OCI-LY3 (cell line): Measurements from ENCODE around the gene CERS2.
A peak's percentile ranks its signal among the peaks of the same experiment; 100 is the strongest.

Experiments
- H2AFZ ChIP-seq: fragments of 200-600, 300-600 bp; shearing (Covaris generic); 2 replicates; pipeline ENCODE4 v1.6.0; 2014; ENCODE audit warnings: antibody characterized with exemption, low read depth, low read length
- H3K27ac ChIP-seq: fragments of 200-600, 300-600 bp; sonication (generic); 2 replicates; pipeline ENCODE4 v1.5.1; 2014; ENCODE audit warnings: mild to moderate bottlenecking, low read length, moderate library complexity, mixed read lengths
- H3K27me3 ChIP-seq: fragments of 200-600, 300-600 bp; sonication (generic); 2 replicates; pipeline ENCODE4 v1.6.1; 2014; ENCODE audit warnings: low read depth, low read length, mixed read lengths
- H3K36me3 ChIP-seq: fragments of 200-600, 300-600 bp; sonication (generic); replicated peaks from 2 replicates; pipeline ENCODE3; 2014; ENCODE audit warnings: low read depth, low read length, mixed read lengths
- H3K4me1 ChIP-seq: fragments of 300-600, 200-600 bp; sonication (generic); 2 replicates; pipeline ENCODE4 v1.6.1; 2014; ENCODE audit warnings: low read length, mixed read lengths
- H3K4me2 ChIP-seq: fragments of 200-600, 300-600 bp; sonication (generic); 2 replicates; pipeline ENCODE4 v1.6.1; 2014; ENCODE audit warnings: low read length, mixed read lengths
- H3K4me3 ChIP-seq: fragments of 300-600, 200-600 bp; sonication (generic); 2 replicates; pipeline ENCODE4 v1.5.1; 2014; ENCODE audit warnings: antibody characterized with exemption, mild to moderate bottlenecking, low read length, moderate library complexity
- H3K79me2 ChIP-seq: fragments of 300-600, 200-600 bp; shearing (Covaris generic); 2 replicates; pipeline ENCODE4 v1.6.1; 2014; ENCODE audit warnings: mild to moderate bottlenecking, low read length, mixed read lengths
- H3K9ac ChIP-seq: fragments of 300-600, 200-600 bp; shearing (Covaris generic); 2 replicates; pipeline ENCODE4 v1.6.0; 2014; ENCODE audit warnings: mild to moderate bottlenecking, low read length, moderate library complexity
- H3K9me3 ChIP-seq: fragments of 200-600, 300-600 bp; shearing (Covaris generic); 2 replicates; pipeline ENCODE4 v1.6.1; 2014; ENCODE audit warnings: low read length, mixed read lengths; ENCODE audit not compliant: insufficient read depth
- H4K20me1 ChIP-seq: fragments of 200-600, 300-600 bp; sonication (generic); 2 replicates; pipeline ENCODE4 v1.6.1; 2016; ENCODE audit warnings: low read length, mixed read lengths; ENCODE audit not compliant: insufficient read depth
- CTCF ChIP-seq: fragments of 200-600, 300-600 bp; sonication (generic); IDR thresholded peaks from 2 replicates; pipeline ENCODE4 v1.5.1; 2014; ENCODE audit warnings: antibody characterized with exemption, low read length, low read depth
- EZH2phosphoT487 ChIP-seq: fragments of 200-600 bp; shearing (Covaris generic); IDR thresholded peaks from 2 replicates; pipeline ENCODE4 v1.6.1; 2018; ENCODE audit warnings: antibody characterized with exemption, mixed run types, low read depth

The CERS2 gene

GRCh38 chr1:150972417-150972940 lies 2.2 kb downstream of the CERS2 start:
- Histone ChIP-seq H3K4me2 (peak overlapping the region; percentile 97), H3K27ac (no peak overlapping the region), H3K9ac (peak overlapping the region; percentile 87; the same call in 1 of the 2 replicates), H3K4me1 (peaks cover 40% of the 10 kb centered on the region), H2AFZ (no peak overlapping the region), H3K9me3 (no peaks in the 10 kb centered on the region), H3K4me3 (peak overlapping the region; percentile 87), H3K79me2 (peaks cover 82% of the 10 kb centered on the region), H3K36me3 (peaks cover 17% of the 10 kb centered on the region), H4K20me1 (peaks cover 43% of the 10 kb centered on the region), H3K27me3 (no peaks in the 10 kb centered on the region)
- TF ChIP-seq CTCF (no peak), EZH2phosphoT487 (no peak)

DNA sequence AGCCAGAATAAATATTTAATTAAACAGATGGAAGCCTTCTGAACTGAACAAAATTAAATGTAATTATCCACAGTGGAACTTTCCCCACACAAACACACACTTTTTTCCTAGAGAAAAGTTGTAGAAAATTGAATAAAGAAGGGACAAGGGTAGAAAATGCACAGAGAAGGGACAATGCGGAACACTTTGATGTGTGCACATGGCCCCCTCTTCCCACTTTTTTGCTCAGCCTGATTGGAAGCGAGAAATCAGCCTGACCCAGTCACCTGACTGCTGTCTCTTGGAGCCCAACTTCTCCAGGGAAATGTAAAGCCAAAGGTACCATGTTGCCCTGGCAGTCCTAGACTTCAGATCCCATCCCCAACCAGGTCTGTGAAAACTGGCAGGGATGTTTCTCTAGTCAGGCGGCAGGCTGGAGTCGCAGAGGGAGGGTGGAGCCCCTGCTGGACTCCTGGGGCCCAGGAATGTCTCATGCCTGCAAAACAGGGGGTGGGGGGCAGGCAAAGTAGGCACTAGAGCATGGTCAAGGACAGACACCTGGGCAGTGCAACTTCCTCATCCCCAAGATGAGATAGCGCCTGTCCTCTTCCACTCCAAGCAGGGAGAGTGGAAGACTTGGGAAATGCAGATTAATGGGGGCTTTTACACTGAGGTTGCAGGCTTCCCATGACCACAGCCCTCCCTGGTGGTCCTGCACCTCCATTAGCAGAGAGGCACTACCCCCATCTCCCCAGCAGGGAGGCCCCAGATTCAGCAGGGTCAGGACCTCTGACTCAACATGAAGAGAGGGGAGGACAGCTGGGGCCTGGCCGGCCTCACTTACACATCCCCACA lies 2.8 kb downstream of the CERS2 start:
- Histone ChIP-seq H3K36me3 (peaks cover 23% of the 10 kb centered on the region), H3K9me3 (no peaks in the 10 kb centered on the region), H3K4me3 (no peak overlapping the region), H4K20me1 (peaks cover 43% of the 10 kb centered on the region), H3K9ac (no peak overlapping the region), H3K4me2 (peak overlapping the region; percentile 97), H3K4me1 (peaks cover 33% of the 10 kb centered on the region), H3K79me2 (peaks cover 82% of the 10 kb centered on the region), H3K27ac (no peak overlapping the region), H2AFZ (no peak overlapping the region), H3K27me3 (no peaks in the 10 kb centered on the region)
- no peak for TF ChIP-seq CTCF
- no peak for TF ChIP-seq EZH2phosphoT487

GRCh38 chr1:150970808-150971582 lies 3.6 kb downstream of the CERS2 start:
- TF ChIP-seq EZH2phosphoT487 = no peak
- Histone ChIP-seq H3K9ac (no peak overlapping the region), H2AFZ (no peak overlapping the region), H3K27ac (no peak overlapping the region), H3K9me3 (no peaks in the 10 kb centered on the region), H3K4me1 (peaks cover 26% of the 10 kb centered on the region), H3K4me2 (no peak overlapping the region), H3K4me3 (no peak overlapping the region), H3K27me3 (no peaks in the 10 kb centered on the region), H3K36me3 (peaks cover 31% of the 10 kb centered on the region), H3K79me2 (peaks cover 79% of the 10 kb centered on the region), H4K20me1 (peaks cover 43% of the 10 kb centered on the region)

DNA sequence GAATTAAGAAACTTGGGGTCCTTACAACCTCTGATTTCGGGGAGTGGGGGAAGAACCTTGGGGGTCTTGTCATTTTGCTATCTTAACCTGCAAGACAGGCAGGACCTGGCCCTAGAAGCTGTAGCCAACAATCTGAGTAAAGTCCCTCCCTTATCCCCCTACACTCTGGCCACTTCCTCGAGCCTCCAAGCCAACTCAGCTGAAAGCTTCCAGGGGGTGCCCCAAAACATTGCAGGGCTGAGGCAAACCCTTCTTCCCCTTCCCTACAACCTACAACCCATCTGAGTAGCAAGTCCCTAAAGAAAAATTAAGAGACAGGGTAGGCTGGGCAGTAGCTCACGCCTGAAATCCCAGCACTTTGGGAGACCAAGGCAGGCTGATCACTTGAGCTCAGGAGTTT lies 5.0 kb downstream of the CERS2 start:
- H3K27me3 ChIP-seq = no peaks in the 10 kb centered on the region
- no peak overlapping the region for H2AFZ ChIP-seq
- TF ChIP-seq CTCF = no peak
- TF ChIP-seq EZH2phosphoT487 = no peak
- H3K4me2 ChIP-seq = no peak overlapping the region
- peaks cover 42% of the 10 kb centered on the region for H3K36me3 ChIP-seq
- H3K9ac ChIP-seq = no peak overlapping the region
- peaks cover 66% of the 10 kb centered on the region for H3K79me2 ChIP-seq
- H3K9me3 ChIP-seq = no peaks in the 10 kb centered on the region
- no peak overlapping the region for H3K4me3 ChIP-seq
- no peak overlapping the region for H3K27ac ChIP-seq
- peaks cover 20% of the 10 kb centered on the region for H3K4me1 ChIP-seq
- H4K20me1 ChIP-seq = peaks cover 43% of the 10 kb centered on the region
